C4-2B (cell line): Measurements from ENCODE around the gene SIRT7.

ENCODE experiments used
- H3K27ac ChIP-seq: fragments of 450-650 bp; 2 replicates; pipeline ENCODE4 v1.5.1; 2017
- CTCF ChIP-seq: fragments of 450-650 bp; conservative IDR thresholded peaks from 2 replicates; pipeline ENCODE4 v1.5.1; 2017; ENCODE audit warnings: mild to moderate bottlenecking
- ZFX ChIP-seq: fragments of 450-650 bp; IDR thresholded peaks from 2 replicates; pipeline ENCODE4 v1.6.1; 2017

SIRT7 gene

DNA sequence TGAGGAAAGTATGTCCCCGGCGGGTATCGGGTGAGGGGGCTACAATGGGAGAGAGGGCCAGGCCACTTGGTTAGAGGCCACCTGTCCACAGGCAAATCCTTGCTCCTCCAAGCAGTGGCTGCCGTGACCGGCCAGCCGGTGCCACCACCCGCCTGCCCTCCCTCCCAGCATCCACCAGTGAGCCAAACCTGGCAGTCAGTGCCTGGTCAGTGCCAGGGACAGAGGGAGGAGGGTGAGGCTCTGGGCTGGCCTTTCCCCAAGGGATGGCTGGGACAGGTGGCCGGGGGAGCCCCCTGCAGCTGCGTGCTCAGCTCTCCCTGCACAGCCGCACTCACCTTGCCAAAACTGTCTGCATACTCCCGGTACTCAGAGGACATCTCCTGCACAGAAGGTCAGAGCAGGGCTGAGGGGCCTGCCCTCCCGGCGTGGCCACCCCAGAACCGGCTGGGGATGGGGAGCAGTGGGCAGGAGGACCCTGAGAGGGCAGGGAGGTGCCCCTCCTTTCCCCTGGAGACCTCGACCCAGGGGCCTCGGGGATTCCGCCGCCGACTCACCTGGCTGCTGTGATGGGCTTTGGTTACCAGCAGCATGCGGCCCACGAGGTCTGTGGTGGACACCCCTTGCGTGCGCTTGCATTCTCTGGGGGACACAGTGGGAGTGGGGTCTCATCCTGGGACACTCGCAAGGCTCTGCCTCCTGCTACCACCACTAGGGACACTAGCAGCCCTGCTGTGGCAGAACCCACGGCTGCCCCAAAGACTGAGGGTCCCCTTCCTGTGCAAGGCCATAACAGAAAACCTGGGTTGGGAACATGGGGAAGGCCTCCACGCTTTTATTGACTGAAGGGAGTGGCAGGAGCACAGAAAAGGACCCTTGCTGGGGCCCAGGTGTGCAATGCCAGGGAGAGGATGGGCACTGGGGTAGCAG lies 10.5 kb downstream of the SIRT7 start:
- H3K27ac ChIP-seq: no peak overlapping the region
- TF ChIP-seq CTCF (no peak), ZFX (no peak)

GRCh38 chr17:81906476-81907218 lies 11.3 kb downstream of the SIRT7 start:
- no peak overlapping the region for H3K27ac ChIP-seq
- TF ChIP-seq CTCF (no peak), ZFX (no peak)

DNA sequence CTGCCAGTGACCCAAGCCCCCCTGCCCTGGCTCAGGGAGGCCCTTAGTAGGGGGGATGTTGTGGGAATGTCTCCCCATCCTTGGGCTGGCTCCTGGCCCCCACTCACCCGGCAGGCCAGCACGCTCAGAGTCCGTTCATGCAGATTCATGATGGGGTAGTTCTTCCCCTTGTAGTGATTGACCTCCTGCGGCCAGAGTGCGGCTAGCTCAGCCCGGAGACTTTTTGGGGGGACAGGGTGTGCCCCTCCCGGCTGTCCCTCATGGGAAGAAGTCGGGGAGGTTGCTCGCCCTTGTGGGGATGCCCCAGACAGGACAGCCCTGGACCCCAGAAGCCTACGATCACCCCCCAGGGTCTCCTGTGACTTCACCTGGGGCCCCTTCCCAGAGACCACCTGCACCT lies 12.0 kb downstream of the SIRT7 start:
- TF ChIP-seq ZFX: no peak
- no peak for TF ChIP-seq CTCF
- no peak overlapping the region for H3K27ac ChIP-seq

DNA sequence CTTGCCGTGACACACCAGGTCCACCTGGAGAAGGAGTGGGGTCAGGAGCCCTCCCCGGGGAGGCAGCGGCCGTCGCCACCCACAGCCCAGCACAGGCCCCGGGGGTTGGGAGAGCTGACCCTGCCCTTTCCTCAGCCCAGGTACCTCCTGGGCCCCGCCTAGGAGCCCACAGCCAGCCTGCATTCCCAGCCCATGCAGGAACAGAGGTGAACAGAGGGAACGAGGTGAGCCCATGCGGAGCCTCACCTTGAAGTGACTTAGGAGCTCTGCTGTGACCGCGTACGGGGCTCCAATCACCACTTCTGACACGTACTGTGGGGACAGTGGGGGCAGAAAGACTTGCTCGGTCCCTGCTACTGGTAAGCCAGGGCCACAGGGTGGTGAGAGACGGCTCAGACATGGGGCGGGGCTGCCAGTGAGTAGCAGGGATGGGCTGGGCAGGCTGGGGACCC lies 12.5 kb downstream of the SIRT7 start:
- TF ChIP-seq CTCF (no peak), ZFX (no peak)
- H3K27ac ChIP-seq: no peak overlapping the region

DNA sequence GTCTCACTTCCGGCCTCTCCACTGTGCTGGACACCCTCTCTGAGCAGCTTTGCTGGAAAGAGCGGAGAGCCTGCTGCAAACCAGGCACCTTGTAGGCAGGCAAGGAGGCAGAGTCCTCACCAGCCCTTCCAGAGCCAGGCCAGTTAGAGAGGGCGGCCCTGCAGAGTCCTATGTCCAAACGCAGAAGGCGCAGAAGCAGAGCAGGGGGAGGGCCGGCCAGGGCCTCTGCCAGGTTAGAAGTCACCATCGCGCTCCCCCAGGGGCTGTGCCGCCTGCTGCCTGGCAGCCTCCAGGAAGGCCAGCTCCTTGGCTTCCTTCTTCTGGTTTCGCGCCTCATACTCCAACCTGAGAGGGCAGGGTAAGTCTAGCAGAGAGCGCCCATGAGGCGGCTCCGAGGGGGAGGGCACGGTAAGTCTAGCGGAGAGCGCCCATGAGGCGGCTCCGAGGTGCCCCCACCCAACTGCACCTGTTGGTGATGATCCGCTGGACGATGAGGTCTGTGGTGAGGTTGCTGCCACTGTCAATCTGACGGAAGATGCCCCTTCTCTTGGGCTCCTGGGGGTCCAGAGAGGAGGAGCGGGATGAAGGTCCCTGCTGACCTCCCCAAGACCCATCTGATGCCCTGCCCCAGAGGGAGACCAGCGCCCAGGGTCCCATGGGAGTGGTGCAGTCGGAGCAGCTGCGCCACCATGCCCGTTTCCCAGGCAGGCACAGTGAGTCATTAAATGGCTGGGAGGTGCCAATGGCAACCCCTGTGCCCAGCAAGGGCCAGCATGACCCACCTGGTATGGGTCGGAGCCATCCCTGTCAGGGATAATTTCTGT lies 13.2 kb downstream of the SIRT7 start:
- no peak overlapping the region for H3K27ac ChIP-seq
- TF ChIP-seq CTCF: no peak
- no peak for TF ChIP-seq ZFX

GRCh38 chr17:81903896-81904599 lies 13.9 kb downstream of the SIRT7 start:
- H3K27ac ChIP-seq: no peak overlapping the region
- TF ChIP-seq ZFX (no peak), CTCF (no peak)
